Measurements from ENCODE around the gene MDM2. TPM values are rescaled to one million over a fixed set of nuclear protein-coding genes. Genes with fewer than 3 reads are reported as not detected.

Gene MDM2
- total RNA-seq, 4 donors from 2014 or later: 64.0 to 124 (median 85.0) TPM

DNA sequence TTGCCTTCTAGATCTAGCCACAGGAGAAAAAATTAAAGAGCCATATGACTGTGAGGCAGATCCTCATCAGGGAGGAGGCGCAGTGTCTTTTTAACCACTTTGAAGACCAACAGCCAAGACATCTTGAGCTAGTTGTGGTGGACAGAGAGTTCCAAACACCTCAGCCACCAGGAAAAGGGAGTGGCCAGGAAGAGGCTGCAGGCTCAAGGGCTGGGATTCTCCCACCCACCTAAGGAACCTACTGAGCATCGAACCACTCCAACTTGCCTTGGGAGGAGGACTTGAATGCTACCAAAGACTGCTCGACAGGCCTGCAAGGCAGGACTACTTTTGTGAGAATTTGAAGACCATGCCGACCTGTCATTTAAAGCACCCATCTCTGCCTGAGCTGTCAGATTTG, 14.5 kb upstream of the MDM2 start:
- H3K9me3 ChIP-seq: no peaks in the 10 kb centered on the region
- TF ChIP-seq, protein P1, sequence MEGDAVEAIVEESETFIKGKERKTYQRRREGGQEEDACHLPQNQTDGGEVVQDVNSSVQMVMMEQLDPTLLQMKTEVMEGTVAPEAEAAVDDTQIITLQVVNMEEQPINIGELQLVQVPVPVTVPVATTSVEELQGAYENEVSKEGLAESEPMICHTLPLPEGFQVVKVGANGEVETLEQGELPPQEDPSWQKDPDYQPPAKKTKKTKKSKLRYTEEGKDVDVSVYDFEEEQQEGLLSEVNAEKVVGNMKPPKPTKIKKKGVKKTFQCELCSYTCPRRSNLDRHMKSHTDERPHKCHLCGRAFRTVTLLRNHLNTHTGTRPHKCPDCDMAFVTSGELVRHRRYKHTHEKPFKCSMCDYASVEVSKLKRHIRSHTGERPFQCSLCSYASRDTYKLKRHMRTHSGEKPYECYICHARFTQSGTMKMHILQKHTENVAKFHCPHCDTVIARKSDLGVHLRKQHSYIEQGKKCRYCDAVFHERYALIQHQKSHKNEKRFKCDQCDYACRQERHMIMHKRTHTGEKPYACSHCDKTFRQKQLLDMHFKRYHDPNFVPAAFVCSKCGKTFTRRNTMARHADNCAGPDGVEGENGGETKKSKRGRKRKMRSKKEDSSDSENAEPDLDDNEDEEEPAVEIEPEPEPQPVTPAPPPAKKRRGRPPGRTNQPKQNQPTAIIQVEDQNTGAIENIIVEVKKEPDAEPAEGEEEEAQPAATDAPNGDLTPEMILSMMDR (IDR thresholded peaks at IDR 0.05): no peak
- no peak for TF ChIP-seq POLR2A (IDR thresholded peaks at IDR 0.05)
- no peak overlapping the region for H3K4me3 ChIP-seq
- H3K36me3 ChIP-seq: no peaks in the 10 kb centered on the region
- intact Hi-C loops (cut with DNase I; ENCODE audit: low total_unique reads): no loop called here
- no peak for DNase-seq
- H3K27ac ChIP-seq: no peak overlapping the region
- H3K27me3 ChIP-seq: no peaks in the 10 kb centered on the region
- H3K4me1 ChIP-seq: no peaks in the 10 kb centered on the region

DNA sequence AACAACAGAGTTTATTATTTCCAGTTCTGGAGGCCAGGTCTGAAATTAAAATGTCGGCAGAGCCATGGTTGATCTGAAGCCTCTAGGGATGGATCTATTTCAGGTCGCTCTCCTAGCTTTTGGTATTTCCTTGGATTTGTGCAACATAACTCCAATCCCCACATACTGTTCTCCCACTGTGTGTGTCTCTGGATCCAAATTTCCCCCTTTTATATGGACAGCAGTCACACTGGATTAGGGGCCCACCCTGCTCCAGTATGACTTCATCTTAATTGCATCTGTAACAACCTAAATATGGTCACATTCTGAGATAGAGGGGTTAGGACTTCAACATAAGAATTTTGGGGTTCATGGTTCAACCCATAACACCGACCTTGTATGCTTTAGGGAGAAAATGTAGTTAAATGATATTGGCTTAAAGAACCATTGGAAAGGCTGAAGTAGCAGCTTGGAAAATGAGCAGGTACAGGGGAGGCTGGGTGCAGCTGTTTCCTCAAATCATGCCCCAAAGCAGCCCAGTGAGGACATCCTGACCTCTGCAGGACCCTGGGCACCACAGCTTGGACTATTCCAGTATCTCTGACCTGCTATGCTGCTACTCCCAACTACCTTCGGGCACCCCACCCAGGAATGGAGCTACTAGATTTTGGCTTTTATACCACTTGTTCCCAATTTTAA, 13.9 kb upstream of the MDM2 start:
- DNase-seq: no peak
- intact Hi-C loops (cut with DNase I; ENCODE audit: low total_unique reads): no loop called here
- no peaks in the 10 kb centered on the region for H3K4me1 ChIP-seq
- H3K9me3 ChIP-seq: no peaks in the 10 kb centered on the region
- no peak overlapping the region for H3K4me3 ChIP-seq
- H3K36me3 ChIP-seq: no peaks in the 10 kb centered on the region
- TF ChIP-seq, protein P1 (IDR thresholded peaks at IDR 0.05): no peak
- TF ChIP-seq POLR2A (IDR thresholded peaks at IDR 0.05): no peak
- no peak overlapping the region for H3K27ac ChIP-seq
- H3K27me3 ChIP-seq: no peaks in the 10 kb centered on the region

DNA sequence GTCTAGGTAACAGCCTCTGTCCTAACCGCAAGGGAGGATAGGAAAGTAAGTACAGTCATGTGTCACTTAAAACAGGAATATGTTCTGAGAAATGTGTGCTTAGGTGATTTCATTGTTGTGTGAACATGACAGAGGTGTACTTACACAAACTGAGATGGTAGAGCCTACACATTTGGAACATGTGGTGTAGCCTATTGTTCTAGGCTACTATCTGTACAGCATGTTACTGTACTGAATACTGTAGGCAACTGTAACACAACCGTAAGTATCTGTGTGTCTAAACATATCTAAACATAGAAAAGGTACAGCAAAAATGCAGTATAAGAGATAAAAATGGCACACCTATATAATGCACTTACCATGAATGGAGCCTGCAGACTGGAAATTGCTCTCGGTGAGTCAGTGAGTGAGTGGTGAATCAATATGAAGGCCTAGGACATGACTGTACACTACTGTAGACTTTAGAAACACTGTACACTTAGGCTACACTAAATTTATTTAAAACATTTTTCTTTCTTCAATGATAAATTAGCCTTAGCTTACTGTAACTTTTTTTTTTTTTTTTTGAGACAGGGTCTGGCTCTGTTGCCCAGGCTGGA, 13.2 kb upstream of the MDM2 start:
- H3K27me3 ChIP-seq: no peaks in the 10 kb centered on the region
- TF ChIP-seq, protein P1 (IDR thresholded peaks at IDR 0.05): no peak
- intact Hi-C loops (cut with DNase I; ENCODE audit: low total_unique reads): no loop called here

DNA sequence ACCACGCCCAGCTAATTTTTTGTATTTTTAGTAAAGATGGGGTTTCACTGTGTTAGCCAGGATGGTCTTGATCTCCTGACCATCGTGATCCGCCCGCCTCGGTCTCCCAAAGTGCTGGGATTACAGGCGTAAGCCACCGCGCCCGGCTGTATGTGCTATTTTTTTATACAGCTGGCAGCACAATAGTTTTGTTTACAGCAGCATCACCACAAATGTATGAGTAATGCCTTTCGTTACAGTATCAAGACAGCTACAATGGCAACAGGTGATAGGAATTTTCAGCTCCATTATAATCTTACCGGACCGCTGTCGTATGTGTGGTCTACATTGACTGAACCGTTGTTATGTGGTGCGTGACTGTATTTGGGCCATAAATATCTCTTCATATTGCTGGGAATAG, 11.6 kb upstream of the MDM2 start:
- DNase-seq: no peak
- Histone ChIP-seq H3K36me3 (no peaks in the 10 kb centered on the region), H3K27me3 (no peaks in the 10 kb centered on the region), H3K27ac (no peak overlapping the region), H3K9me3 (no peaks in the 10 kb centered on the region), H3K4me1 (no peaks in the 10 kb centered on the region), H3K4me3 (no peak overlapping the region)
- intact Hi-C loops (cut with DNase I; ENCODE audit: low total_unique reads): no loop called here
- TF ChIP-seq POLR2A (IDR thresholded peaks at IDR 0.05): no peak

More for the DNA sequence above, 13.2 kb upstream of the MDM2 start:
- Histone ChIP-seq H3K9me3 (no peaks in the 10 kb centered on the region), H3K4me1 (no peaks in the 10 kb centered on the region), H3K4me3 (no peak overlapping the region), H3K27ac (no peak overlapping the region), H3K36me3 (no peaks in the 10 kb centered on the region)
- DNase-seq: no peak

DNA sequence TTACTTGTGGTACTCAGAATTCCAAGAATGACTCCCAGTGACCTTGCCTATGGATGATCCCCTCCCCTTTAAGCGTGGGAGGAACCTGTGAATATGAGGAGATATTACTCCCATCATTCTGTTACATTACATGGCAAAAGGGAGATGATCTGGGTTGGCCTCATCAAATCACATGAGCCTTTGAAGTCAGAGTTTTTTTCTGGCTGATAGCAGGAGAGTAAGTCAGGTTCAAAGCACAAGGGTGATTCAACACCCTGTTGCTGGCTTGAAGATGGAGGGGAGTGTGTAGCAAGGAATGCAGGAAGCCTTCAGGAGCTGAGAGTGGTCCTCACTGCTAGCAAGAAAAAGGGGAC, 9.1 kb upstream of the MDM2 start:
- intact Hi-C loops (cut with DNase I; ENCODE audit: low total_unique reads): no loop called here
- Histone ChIP-seq H3K27me3 (no peaks in the 10 kb centered on the region), H3K9me3 (no peaks in the 10 kb centered on the region), H3K4me1 (no peaks in the 10 kb centered on the region), H3K4me3 (no peak overlapping the region), H3K27ac (no peak overlapping the region), H3K36me3 (no peaks in the 10 kb centered on the region)
- DNase-seq: no peak
- no peak for TF ChIP-seq POLR2A (IDR thresholded peaks at IDR 0.05)
- TF ChIP-seq, protein P1 (IDR thresholded peaks at IDR 0.05): no peak

All from uterus (tissue), 4 donors.